SU-DHL-6 (cell line): ENCODE results near the gene UGT2B15.
"Not testable (repeated sequence)": the region's sequence is repeated elsewhere in the genome, so short reads cannot be mapped to it uniquely, and the experiment has no call there.

ENCODE experiments used
- H2AFZ ChIP-seq: fragments of 200-600 bp; sonication (generic); 2 replicates; pipeline ENCODE4 v1.6.1; 2014; ENCODE audit warnings: low read depth, mild to moderate bottlenecking, moderate library complexity, mixed read lengths, antibody characterized with exemption, low read length; ENCODE audit not compliant: severe bottlenecking
- H3F3A ChIP-seq: fragments of 200-600 bp; shearing (Covaris generic); 2 replicates; pipeline ENCODE4 v1.6.0; 2016; ENCODE audit warnings: antibody characterized with exemption, mild to moderate bottlenecking; ENCODE audit not compliant: insufficient read depth
- H3K27ac ChIP-seq: fragments of 200-600 bp; sonication (generic); 2 replicates; pipeline ENCODE4 v1.5.1; 2016; ENCODE audit warnings: low read depth, mild to moderate bottlenecking, low read length, moderate library complexity, mixed read lengths
- H3K27me3 ChIP-seq: fragments of 200-600 bp; sonication (generic), shearing (Covaris generic); 2 replicates; pipeline ENCODE4 v1.6.0; 2014; ENCODE audit warnings: mild to moderate bottlenecking, low read length
- H3K36me3 ChIP-seq: fragments of 200-600 bp; sonication (generic); 2 replicates; pipeline ENCODE4 v1.6.1; 2014; ENCODE audit warnings: mild to moderate bottlenecking, low read length, mixed read lengths
- H3K4me2 ChIP-seq: fragments of 300-600, 200-600 bp; shearing (Covaris generic), sonication (generic); 2 replicates; pipeline ENCODE4 v1.6.0; 2014; ENCODE audit warnings: low read length, low read depth, mild to moderate bottlenecking; ENCODE audit not compliant: poor library complexity, severe bottlenecking
- H3K4me3 ChIP-seq: fragments of 200-600 bp; sonication (generic); 2 replicates; pipeline ENCODE4 v1.5.1; 2014; ENCODE audit warnings: antibody characterized with exemption, low read length, mild to moderate bottlenecking, mixed read lengths; ENCODE audit not compliant: insufficient read depth, poor library complexity, severe bottlenecking
- H3K79me2 ChIP-seq: fragments of 200-600 bp; sonication (generic); 2 replicates; pipeline ENCODE4 v1.6.1; 2014; ENCODE audit warnings: mild to moderate bottlenecking, low read length, moderate library complexity; ENCODE audit not compliant: insufficient read depth
- H3K9ac ChIP-seq: fragments of 200-600 bp; sonication (generic); 2 replicates; pipeline ENCODE4 v1.7.0; 2014; ENCODE audit warnings: mild to moderate bottlenecking, low read length
- H3K9me2 ChIP-seq: fragments of 200-600 bp; sonication (generic); replicated peaks from 2 replicates; pipeline ENCODE4 v1.6.1; 2014; ENCODE audit warnings: low read length; ENCODE audit not compliant: insufficient read depth
- H3K9me3 ChIP-seq: fragments of 200-600 bp; sonication (generic); 2 replicates; pipeline ENCODE4 v1.6.1; 2014; ENCODE audit warnings: low read length, mixed read lengths; ENCODE audit not compliant: insufficient read depth
- H4K20me1 ChIP-seq: fragments of 200-600 bp; sonication (generic); 2 replicates; pipeline ENCODE4 v1.6.1; 2014; ENCODE audit warnings: low read depth, mild to moderate bottlenecking, antibody characterized with exemption, low read length, moderate library complexity, mixed read lengths
- EZH2phosphoT487 ChIP-seq: fragments of 200-600 bp; sonication (generic), shearing (Covaris generic); conservative IDR thresholded peaks from 2 replicates; pipeline ENCODE4 v1.6.1; 2018; ENCODE audit warnings: mild to moderate bottlenecking, antibody characterized with exemption, low read length, moderate library complexity, mixed read lengths
- TF ChIP-seq, protein P1 (sequence below): fragments of 200-600 bp; sonication (generic); IDR thresholded peaks from one replicate; pipeline ENCODE4 v1.5.1; 2017; ENCODE audit warnings: antibody characterized with exemption, mild to moderate bottlenecking, low read length, moderate library complexity; ENCODE audit not compliant: insufficient read depth, poor library complexity, severe bottlenecking

Gene UGT2B15

DNA sequence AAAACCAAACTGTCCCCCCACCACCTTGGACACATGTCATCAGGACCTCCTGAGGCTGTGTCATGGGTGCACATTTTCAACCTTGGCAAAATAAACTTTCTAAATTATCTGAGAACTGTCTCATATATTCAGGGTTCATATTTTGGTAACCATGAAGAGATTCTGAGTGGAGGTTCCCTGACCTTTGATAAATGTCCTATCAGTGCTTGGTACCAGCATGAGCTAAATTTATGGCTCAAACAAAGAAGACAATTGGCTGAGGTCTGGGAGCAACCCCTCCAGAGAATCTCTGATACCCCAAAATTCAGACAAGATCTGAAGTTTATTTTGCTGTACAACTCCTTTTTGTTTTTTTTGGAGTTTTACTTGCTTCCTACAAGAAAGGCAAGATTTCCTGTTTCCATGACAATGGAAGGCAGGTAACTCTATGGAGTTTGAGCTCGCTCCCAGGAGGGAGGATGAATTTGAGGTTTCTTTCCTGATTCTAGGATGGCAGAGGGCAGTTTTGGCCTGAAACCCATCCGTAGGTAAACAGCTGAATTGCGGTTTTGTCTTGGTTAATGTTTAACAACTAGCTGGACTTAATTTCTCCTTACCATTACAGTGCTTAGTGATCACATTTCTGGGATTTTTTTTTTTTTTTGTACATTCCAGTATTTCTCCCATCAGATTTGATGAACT, 14.5 kb downstream of the UGT2B15 start:
- H3K36me3 ChIP-seq, result no peaks in the 10 kb centered on the region
- no peak for TF ChIP-seq EZH2phosphoT487
- TF ChIP-seq, protein P1, sequence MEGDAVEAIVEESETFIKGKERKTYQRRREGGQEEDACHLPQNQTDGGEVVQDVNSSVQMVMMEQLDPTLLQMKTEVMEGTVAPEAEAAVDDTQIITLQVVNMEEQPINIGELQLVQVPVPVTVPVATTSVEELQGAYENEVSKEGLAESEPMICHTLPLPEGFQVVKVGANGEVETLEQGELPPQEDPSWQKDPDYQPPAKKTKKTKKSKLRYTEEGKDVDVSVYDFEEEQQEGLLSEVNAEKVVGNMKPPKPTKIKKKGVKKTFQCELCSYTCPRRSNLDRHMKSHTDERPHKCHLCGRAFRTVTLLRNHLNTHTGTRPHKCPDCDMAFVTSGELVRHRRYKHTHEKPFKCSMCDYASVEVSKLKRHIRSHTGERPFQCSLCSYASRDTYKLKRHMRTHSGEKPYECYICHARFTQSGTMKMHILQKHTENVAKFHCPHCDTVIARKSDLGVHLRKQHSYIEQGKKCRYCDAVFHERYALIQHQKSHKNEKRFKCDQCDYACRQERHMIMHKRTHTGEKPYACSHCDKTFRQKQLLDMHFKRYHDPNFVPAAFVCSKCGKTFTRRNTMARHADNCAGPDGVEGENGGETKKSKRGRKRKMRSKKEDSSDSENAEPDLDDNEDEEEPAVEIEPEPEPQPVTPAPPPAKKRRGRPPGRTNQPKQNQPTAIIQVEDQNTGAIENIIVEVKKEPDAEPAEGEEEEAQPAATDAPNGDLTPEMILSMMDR, result no peak
- no peak overlapping the region for H3K4me3 ChIP-seq
- no peaks in the 10 kb centered on the region for H4K20me1 ChIP-seq
- H2AFZ ChIP-seq, result no peak overlapping the region
- H3K4me2 ChIP-seq, result no peak overlapping the region
- H3K9ac ChIP-seq, result no peak overlapping the region
- no peaks in the 10 kb centered on the region for H3K9me2 ChIP-seq
- H3K27ac ChIP-seq, result no peak overlapping the region
- no peaks in the 10 kb centered on the region for H3K9me3 ChIP-seq
- H3F3A ChIP-seq, result no peaks in the 10 kb centered on the region
- H3K79me2 ChIP-seq, result no peaks in the 10 kb centered on the region
- H3K27me3 ChIP-seq, result no peaks in the 10 kb centered on the region

DNA sequence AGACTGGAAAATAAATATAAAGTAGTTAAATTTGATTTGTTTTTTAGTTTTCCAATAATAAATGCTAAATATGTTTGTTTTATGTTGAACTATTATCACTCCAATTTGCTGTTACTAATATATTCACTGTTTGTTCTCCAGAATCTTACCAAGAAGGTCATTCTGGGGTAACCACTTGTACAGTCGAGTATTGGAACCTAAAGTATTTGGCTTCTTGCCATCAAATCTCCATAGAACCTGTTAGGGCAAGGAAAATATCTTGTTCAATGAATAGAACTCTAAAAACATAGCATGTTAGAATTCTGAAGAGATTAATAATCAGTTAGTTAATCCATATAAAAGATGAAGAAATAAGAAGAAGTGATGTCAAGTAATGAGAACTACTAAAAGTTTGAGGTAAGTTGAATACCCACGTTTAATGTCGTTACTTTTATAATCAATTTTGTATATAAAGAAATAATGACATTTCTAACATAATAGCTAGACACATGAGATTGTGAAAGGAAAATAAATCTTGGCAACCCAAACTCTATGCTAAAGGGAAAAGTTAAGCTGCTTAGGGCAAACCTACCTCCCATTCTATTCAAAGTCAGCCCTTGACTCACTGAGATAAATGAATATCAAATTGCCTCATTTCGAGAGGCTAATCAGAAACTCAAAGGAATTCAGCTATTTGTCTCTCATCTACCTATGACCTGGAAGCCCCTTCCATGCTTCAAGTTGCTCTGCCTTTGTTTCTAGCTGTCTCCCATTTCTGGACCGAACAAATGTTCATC, 15.3 kb downstream of the UGT2B15 start:
- no peak for TF ChIP-seq EZH2phosphoT487
- Histone ChIP-seq H3K4me2 (no peak overlapping the region), H3K27me3 (no peaks in the 10 kb centered on the region), H3K9me2 (no peaks in the 10 kb centered on the region), H2AFZ (no peak overlapping the region), H3K4me3 (no peak overlapping the region), H3K79me2 (no peaks in the 10 kb centered on the region), H3K36me3 (no peaks in the 10 kb centered on the region), H3F3A (no peaks in the 10 kb centered on the region), H3K9me3 (no peaks in the 10 kb centered on the region), H4K20me1 (no peaks in the 10 kb centered on the region), H3K9ac (no peak overlapping the region), H3K27ac (no peak overlapping the region)

- no peaks in the 10 kb centered on the region for H3F3A ChIP-seq
- H3K36me3 ChIP-seq, result no peaks in the 10 kb centered on the region
- H3K27me3 ChIP-seq, result no peaks in the 10 kb centered on the region
- H3K9me2 ChIP-seq, result no peaks in the 10 kb centered on the region
- H3K4me2 ChIP-seq, result no peak overlapping the region
- H3K79me2 ChIP-seq, result no peaks in the 10 kb centered on the region
- no peaks in the 10 kb centered on the region for H3K9me3 ChIP-seq
- H3K27ac ChIP-seq, result no peak overlapping the region
- no peak overlapping the region for H2AFZ ChIP-seq
- no peaks in the 10 kb centered on the region for H4K20me1 ChIP-seq
- no peak overlapping the region for H3K9ac ChIP-seq
- H3K4me3 ChIP-seq, result no peak overlapping the region
- TF ChIP-seq EZH2phosphoT487, result no peak
Measured at GRCh38 chr4:68651932-68652331, 18.5 kb downstream of the UGT2B15 start.

- Histone ChIP-seq H3K4me2 (no peak overlapping the region), H2AFZ (no peak overlapping the region), H3F3A (no peaks in the 10 kb centered on the region), H3K36me3 (no peaks in the 10 kb centered on the region), H3K9me2 (no peaks in the 10 kb centered on the region), H3K9ac (no peak overlapping the region), H3K79me2 (no peaks in the 10 kb centered on the region), H4K20me1 (no peaks in the 10 kb centered on the region), H3K9me3 (no peaks in the 10 kb centered on the region), H3K4me3 (no peak overlapping the region), H3K27ac (no peak overlapping the region), H3K27me3 (no peaks in the 10 kb centered on the region)
- TF ChIP-seq, protein P1, result no peak
- no peak for TF ChIP-seq EZH2phosphoT487
Measured at GRCh38 chr4:68630371-68630770, 40.1 kb downstream of the UGT2B15 start.

DNA sequence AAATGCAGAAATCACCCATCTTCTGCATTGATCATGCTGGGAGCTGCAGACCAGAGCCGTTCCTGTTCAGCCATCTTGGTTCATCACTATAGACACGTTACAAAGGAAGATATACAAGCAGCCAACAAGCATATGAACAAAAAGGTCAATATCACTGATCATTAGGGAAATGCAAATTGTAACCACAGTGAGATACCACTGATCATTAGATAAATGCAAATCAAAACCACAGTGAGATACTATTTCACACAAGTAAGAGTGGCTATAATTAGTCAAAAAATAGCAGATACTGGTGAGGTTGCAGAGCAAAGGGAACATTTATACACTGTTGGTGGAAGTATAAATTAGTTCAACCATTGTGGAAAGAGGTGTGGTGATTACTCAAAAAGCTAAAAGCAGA, 47.7 kb downstream of the UGT2B15 start:
- not testable (repeated sequence) for H3K9me2 ChIP-seq, H3K9ac ChIP-seq, H4K20me1 ChIP-seq, H3K36me3 ChIP-seq, H3K4me2 ChIP-seq, H3K9me3 ChIP-seq, H3K79me2 ChIP-seq, H3K27ac ChIP-seq, H2AFZ ChIP-seq, H3K4me3 ChIP-seq, H3F3A ChIP-seq, H3K27me3 ChIP-seq
